Lower lobe of right lung (tissue), 2 donors: ENCODE data around the gene CENPS. TPM values are rescaled to one million over a fixed set of nuclear protein-coding genes. Genes with fewer than 3 reads are reported as not detected.

Experiments used
- ATAC-seq, 2 donors: fragments of 200-7000 bp; cut with Tn5 transposase; one replicate each; pipeline ENCODE4 v1.9.1; 2020 to 2022; ENCODE audit warnings: mild to moderate bottlenecking in 2 of 2, moderate library complexity in 2 of 2
- DNase-seq: peaks from one replicate; pipeline ENCODE4 v3.0.0-alpha.2; 2020
- H3K27ac ChIP-seq: fragments of 200-600 bp; one replicate; pipeline ENCODE4 v1.8.0; 2022
- H3K27me3 ChIP-seq: fragments of 200-600 bp; one replicate; pipeline ENCODE4 v1.8.0; 2022; ENCODE audit warnings: low read depth
- H3K36me3 ChIP-seq: fragments of 200-600 bp; one replicate; pipeline ENCODE4 v1.8.0; 2022; ENCODE audit warnings: mild to moderate bottlenecking
- H3K4me1 ChIP-seq: fragments of 200-600 bp; one replicate; pipeline ENCODE4 v1.8.0; 2022
- H3K4me3 ChIP-seq: fragments of 200-600 bp; one replicate; pipeline ENCODE4 v1.8.0; 2022; ENCODE audit warnings: mild to moderate bottlenecking
- H3K9me3 ChIP-seq: fragments of 200-600 bp; one replicate; pipeline ENCODE4 v1.8.0; 2022
- CTCF ChIP-seq: fragments of 200-600 bp; IDR thresholded peaks from one replicate; pipeline ENCODE4 v1.8.0; 2022; ENCODE audit warnings: antibody characterized with exemption, mild to moderate bottlenecking
- intact Hi-C: fragments of 100-400 bp; cut with DNase I; formaldehyde crosslinking; loops from one replicate; pipeline ENCODE4 v1.11.0; 2022
- total RNA-seq: library from RNA; stranded (reverse); fragmentation: NEBNext Ultra II Directional; extraction: Animal tissue kit (Norgen Biotek cat#: 25700); gene quantifications from one replicate; pipeline ENCODE4 v1.2.1, GENCODE V29; 2021
- donor health status: DM: no; HTN: yes; CAD: no; lungs with severe emphysema.

Gene CENPS
- total RNA-seq, 1 donor from 2014 or later = 13.4 TPM

DNA sequence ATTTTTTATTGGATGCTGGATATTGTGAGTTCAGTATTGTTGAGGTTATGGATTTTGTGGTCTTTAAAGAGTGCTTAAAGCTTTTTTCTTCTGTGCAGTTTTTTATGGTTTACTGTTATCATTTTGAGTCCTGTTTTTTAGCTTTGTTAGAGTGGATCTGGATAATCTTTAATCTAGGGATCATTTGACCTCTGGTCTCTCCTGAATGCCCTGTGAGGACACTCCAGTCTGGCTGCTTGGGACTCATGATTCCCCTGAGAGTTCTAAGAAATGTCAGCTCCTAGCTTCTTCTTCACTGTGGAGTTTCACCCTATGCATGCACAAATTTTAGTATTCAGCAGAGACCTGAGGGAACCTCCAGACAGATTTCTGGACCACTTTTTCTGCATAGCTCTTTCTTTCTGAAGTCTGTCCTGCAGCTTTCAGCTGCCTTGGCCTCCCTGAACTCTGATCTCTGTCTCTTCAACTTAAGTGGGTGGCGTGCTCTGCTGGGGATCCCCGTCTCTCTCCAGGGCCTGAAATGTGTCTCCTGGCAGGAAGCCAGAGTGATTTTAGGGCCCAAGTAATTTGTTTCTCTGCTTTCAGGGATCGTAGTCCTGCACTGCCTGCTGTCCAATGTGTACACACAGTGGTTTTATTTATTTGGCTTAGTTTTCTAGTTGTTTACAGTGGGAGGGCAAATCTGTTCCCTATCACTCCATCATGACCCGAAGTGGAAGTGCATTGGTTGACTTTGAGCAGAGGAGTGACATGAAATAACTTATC is 59.2 kb downstream of the CENPS start:
- Histone ChIP-seq H3K4me3 (no peak overlapping the region), H3K4me1 (peaks cover 4% of the 10 kb centered on the region), H3K27me3 (no peaks in the 10 kb centered on the region), H3K36me3 (peaks cover 4% of the 10 kb centered on the region), H3K27ac (no peak overlapping the region), H3K9me3 (no peaks in the 10 kb centered on the region)
- intact Hi-C loops = no loop called here
- no peak for DNase-seq
- ATAC-seq = no peak
- no peak for TF ChIP-seq CTCF

GRCh38 chr1:10490286-10490970 is 60.2 kb downstream of the CENPS start:
- TF ChIP-seq CTCF = no peak
- Histone ChIP-seq H3K27me3 (no peaks in the 10 kb centered on the region), H3K9me3 (no peaks in the 10 kb centered on the region), H3K4me3 (no peak overlapping the region), H3K27ac (no peak overlapping the region), H3K36me3 (peaks cover 4% of the 10 kb centered on the region), H3K4me1 (peaks cover 11% of the 10 kb centered on the region)
- ATAC-seq (no peak), DNase-seq (no peak)
- intact Hi-C loops = no loop called here

Other genes starting within 250 kb of the CENPS start
- 38.0 TPM for gene KIF1B, start 219.9 kb upstream of the CENPS start, total RNA-seq
- gene PGD, start 31.4 kb upstream of the CENPS start, total RNA-seq = 213 TPM
- gene CORT, start 19.6 kb downstream of the CENPS start, total RNA-seq = not detected
- 37.0 TPM for gene DFFA, start 42.1 kb downstream of the CENPS start, total RNA-seq
- 27.9 TPM for gene PEX14, start 44.5 kb downstream of the CENPS start, total RNA-seq